Mucosa of gallbladder (tissue), 1 donor: ENCODE data around the gene TEX22. TPM values are rescaled to one million over a fixed set of nuclear protein-coding genes. Genes with fewer than 3 reads are reported as not detected.

Experiments used
- DNase-seq: peaks from one replicate; pipeline ENCODE4 v3.0.0-alpha.2; 2020; ENCODE audit warnings: low spot score
- total RNA-seq: library from RNA; stranded (reverse); gene quantifications from one replicate; pipeline ENCODE4 v1.2.1, GENCODE V29; 2021
- donor health status: DM: no; HTN: no; CAD: no.

TEX22 gene
- total RNA-seq, 1 donor from 2014 or later = 2.6 TPM

GRCh38 chr14:105400016-105400415, 1.7 kb downstream of the TEX22 start:
- DNase-seq = no peak

- DNase-seq = no peak
Measured at GRCh38 chr14:105401699-105402098, 3.4 kb downstream of the TEX22 start.

GRCh38 chr14:105408592-105408991, 10.3 kb downstream of the TEX22 start:
- no peak for DNase-seq

GRCh38 chr14:105409364-105409763, 11.0 kb downstream of the TEX22 start:
- no peak for DNase-seq

- no peak for DNase-seq
Measured at GRCh38 chr14:105410642-105411016, 12.3 kb downstream of the TEX22 start.

- DNase-seq = no peak
Measured at GRCh38 chr14:105411017-105411941, 12.9 kb downstream of the TEX22 start.

- no peak for DNase-seq
Measured at GRCh38 chr14:105411985-105412770, 13.8 kb downstream of the TEX22 start.

GRCh38 chr14:105412771-105413543, 14.6 kb downstream of the TEX22 start:
- DNase-seq = no peak

GRCh38 chr14:105413544-105413886, 15.2 kb downstream of the TEX22 start:
- no peak for DNase-seq

- peak; percentile 54 for DNase-seq
Measured at GRCh38 chr14:105414456-105415371, 16.4 kb downstream of the TEX22 start.

GRCh38 chr14:105415481-105416428, 17.4 kb downstream of the TEX22 start:
- DNase-seq = no peak

- no peak for DNase-seq
Measured at GRCh38 chr14:105416671-105417070, 18.3 kb downstream of the TEX22 start.

- DNase-seq = no peak
Measured at GRCh38 chr14:105417690-105418121, 19.4 kb downstream of the TEX22 start.

- no peak for DNase-seq
Measured at GRCh38 chr14:105418269-105419194, 20.2 kb downstream of the TEX22 start.

GRCh38 chr14:105419195-105420091, 21.1 kb downstream of the TEX22 start, which contains the start of gene MTA1:
Gene MTA1 (plus strand): TSS chr14:105419827. CDS start chr14:105420036, 209 bp downstream.
- DNase-seq = no peak

GRCh38 chr14:105420101-105420973, 22.0 kb downstream of the TEX22 start:
- DNase-seq = no peak
